CD4-positive, alpha-beta T cell treated with Interleukin-17A for 1 hour (primary cell): Measurements from ENCODE around the gene PRELID2.

Source experiments
- DNase-seq: peaks from one replicate; pipeline ENCODE4 v3.0.0-alpha.2; 2020

The PRELID2 gene

DNA sequence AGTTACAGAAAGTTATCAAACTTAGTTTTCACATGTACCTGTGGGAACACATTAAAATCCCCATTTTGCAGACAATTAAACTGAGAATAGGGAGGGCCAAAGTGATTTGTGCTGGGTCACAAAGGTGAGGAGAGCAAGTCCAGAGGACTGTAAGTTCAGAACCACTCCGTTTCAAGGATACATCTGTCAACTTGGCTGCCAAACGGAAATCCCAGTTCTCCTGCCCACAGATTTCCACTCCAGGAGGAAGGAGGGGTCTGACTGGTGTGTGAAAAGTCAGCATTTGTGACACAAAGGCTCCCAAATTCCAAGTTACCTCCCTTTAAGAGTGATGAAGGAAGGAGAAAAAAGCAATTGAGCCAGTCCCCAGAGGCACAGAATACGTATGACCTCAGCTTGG, 42.3 kb downstream of the PRELID2 start:
- no peak for DNase-seq

DNA sequence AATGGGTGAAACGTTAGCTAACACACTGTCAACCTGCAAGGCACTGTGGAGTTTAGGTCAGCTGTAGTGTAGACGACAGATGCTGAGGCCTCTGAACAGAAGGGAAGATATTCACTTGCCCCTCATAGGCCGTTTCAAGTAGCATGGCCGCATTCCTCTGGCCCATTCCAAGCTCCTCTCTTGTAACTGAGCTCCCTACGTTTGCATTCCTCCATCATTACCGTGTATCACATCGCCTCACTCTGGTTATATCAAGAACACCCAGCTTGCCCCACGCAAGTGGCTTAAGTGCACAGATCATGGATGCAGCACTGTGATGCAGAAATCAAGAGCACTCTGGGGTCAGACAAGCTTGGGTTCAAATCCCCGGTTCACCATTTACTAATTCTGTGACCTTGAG, 43.3 kb downstream of the PRELID2 start:
- no peak for DNase-seq

DNA sequence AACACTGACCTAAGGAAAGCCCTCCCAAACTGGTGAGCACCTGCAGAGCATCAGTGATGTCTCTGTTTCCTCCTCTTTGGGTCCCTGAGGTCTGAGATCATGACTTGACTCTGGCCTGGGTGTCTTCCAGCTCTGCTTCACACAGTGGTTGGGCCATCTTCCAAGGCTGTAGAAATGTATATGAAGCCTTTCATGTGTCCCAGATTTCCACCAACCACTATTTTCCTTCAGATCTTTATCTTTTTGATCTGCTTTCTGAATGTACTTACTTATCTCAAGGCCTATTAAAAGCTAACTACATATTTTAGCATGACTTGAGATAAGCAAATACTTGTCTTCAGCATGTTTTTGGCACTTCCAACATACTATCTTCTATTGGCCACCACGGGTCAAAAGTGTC, 47.1 kb downstream of the PRELID2 start:
- no peak for DNase-seq

DNA sequence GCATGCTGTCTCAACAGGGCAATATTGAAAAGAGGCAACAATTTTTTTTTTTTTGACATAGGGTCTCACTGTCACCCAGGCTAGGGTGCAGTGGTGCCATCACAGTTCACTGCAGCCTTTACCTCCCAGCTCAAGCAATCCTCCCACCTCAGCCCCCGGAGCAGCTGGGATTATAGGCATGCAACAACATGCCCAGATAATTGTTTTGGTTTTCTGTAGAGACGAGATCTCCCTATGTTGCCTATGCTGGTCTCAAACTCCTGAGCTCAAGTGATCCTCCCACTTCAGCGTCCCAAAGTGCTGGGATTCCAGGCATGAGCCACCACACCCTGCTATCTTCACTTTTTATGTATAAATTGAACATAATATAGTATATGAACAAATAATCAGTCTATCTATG, 47.6 kb downstream of the PRELID2 start:
- DNase-seq = no peak

DNA sequence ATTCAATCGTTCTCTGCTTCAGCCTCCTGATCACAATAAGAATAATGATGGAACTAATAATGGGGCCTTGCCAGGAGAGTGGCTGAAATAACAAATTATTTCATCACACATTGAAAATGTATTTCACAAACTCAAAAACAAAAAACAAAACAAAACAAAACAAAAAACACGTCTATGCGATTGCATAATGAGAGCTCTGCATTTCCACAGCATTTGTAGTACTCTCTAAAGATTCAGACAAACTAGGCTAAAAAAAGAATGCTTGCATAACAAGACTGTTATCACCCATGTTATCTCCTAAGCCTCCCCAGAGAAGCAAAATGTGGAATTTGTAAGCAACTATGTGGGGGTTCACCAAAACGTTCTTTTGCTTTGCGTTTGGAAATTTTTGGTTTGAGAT, 48.1 kb downstream of the PRELID2 start:
- no peak for DNase-seq

DNA sequence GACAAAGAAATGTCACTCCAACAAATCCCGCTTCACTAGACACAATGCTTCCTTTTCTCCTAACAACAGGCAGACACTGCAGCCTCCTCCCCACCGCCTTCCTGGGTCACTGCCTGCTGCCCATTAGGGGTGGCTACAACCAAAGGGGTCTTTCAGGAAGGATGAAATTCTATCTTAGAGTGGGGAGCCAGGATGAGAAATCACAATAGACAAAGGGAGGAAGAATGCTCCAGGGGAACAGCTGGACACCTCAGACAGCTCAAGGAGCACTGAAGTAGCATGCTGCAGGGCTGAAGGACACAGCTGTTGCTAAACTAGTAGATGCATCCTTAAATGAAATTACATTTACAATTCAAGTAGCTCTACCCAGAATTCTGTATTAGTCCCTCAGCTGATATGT, 54.2 kb downstream of the PRELID2 start:
- no peak for DNase-seq

DNA sequence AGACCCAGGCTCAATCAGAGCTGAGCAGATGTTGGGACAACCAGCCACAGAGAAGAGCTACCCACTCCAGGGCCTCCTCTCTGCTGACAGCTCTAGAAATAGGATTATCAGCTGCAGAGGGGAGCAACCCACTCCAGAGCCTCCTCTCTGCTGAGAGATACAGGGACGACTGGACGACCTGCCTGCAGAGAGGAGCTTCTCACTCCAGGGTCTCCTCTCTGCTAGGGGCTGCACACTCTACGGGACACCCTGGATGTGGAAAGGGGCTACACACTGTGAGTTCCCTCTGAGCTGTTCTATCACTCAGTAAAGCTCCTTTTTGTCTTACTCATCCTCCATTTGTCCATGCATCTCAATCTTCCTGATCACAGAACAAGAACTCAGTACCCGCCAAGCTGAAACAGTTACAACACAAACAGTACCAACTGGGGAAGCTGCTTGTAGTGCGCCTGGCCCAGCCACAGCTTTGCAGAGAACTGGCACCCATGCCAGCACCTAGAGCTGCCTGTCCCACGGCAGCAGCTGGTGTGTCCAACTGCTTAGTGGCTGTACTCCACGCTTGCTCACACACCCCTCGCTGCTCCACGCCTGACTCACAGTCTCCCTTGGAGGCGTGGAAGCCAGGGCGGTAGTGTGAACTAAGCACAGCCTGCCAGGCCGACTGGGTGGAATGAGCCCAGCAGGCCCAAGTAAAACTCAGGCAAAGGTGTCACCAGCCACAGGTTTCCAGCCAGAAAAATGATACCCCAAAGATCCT, 56.8 kb downstream of the PRELID2 start:
- DNase-seq = no peak

DNA sequence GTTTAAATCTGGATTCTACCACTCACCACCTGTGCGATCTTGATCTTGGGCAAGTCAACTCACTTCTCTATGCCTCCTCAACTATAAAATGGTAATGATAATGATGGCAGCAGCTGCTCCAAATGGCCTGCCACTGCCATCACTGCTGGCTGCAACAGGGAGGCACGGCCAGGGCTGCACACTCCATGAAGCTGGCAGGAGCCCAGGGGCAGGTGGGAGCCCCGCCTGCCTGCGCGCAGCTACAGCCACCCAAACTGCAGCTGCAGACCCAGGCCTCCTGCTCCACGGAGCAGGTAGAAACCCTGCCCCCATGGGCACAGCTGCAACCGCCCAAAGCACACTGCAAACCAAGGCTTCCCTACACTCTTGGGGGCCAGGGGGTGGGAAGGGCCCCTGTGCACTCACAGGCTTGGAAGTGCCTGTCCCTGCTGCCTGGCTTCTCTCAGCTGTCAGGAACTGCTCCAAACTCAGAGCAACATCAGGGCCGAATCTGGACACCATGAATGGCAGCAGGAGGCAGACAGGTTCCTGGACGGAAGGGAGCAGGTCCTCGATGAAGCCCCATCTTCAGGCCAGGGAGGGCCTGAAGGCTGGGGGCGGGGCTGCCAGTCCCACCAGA, 57.6 kb downstream of the PRELID2 start:
- DNase-seq = no peak

DNA sequence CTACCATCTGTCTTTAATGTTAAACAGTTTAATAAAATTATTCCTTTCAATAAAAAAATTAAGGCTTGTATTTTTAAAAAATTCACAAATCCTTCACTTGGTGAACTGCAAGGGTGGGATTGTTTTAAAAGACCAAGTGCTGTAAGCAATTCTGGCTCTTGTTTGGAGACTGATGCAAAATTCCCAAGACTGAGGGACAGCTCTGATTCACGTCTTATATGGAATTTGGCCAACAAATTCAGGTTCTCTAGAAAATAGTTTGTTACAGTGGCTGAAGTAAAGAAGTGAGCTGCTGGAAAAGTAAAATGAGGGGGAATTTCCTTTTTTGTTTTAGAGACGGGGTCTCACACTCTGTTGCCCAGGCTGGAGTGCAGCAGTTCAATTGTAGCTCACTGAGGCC, 58.3 kb downstream of the PRELID2 start:
- DNase-seq = no peak

DNA sequence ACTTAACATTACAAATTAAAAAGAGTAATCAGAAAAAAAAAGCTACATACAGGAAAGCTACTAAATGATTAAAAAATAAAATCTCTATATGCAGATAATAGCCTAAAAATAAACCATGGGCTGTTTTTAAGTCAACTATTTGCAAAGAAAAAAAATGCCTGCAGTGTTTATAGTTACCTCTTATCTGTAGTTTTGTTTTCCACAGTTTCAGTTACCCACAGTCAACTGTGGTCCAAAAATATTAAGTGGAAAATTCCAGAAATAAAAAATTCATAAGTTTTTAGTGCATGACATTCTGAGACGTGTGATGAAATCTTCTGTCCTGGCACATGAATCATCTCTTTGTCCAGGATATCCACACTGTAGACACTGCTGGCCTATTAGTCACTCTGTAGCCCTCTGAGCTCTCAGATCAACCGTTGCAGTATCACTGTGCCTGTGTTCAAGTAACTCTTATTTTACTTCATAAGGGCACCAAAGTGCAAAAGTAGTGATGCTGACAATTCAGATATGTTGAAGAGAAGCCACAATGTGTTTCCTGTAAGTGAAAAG, 59.2 kb downstream of the PRELID2 start:
- no peak for DNase-seq

DNA sequence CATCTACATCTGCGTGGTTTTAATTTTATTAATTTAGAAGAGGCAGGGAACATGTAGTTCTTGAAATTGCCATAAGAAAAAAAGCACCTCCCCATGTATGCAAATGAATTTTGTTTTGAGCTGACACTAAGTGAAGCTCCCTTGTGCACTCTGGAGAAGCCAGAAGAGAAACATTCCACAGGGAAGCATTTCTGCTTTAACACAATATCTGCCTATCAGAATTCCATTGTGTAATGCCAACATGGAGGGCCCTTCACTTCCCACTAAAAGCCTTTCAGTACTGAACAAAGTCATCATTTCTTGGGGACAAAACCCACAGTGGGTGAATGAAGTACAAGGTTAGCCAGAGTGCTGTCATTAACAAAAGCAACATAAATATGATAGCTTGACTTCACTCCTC, 59.7 kb downstream of the PRELID2 start:
- no peak for DNase-seq

DNA sequence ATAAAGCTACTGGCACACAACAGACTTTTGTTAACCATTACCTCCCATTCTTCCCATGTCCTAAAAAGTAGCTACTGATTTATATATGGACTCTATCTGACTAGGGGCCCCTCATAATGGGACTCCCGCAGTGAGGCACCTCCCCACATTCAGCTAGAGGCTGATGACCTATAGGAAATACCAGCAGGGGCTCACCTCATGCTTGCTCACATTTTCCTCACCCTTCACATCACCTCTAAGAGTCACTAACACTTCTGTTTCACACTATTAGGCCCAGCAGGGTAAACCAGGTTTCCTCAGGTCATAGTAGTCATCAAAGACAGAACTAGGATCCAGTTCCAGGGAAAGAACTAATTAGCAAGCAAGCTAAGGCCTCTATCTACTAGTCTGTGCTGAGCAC, 60.7 kb downstream of the PRELID2 start:
- no peak for DNase-seq

DNA sequence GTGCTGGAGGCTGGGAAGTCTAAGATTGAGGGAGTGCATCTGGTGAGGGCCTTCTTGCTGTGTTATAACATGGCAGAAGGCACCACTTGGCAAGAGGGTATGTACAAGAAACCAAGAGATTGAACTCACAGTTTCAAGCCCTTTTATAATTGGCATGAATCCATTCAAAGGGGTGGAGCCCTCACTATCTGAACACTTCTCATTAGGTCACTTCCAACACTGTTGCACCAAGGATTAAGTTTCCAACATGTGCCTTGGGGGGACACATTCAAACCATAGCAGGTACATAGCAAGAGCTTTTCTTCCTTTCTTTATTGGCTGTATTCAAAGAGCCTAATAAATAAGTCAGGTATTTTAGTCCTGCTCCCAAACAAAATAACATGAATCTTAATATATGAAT, 62.7 kb downstream of the PRELID2 start:
- DNase-seq = no peak

DNA sequence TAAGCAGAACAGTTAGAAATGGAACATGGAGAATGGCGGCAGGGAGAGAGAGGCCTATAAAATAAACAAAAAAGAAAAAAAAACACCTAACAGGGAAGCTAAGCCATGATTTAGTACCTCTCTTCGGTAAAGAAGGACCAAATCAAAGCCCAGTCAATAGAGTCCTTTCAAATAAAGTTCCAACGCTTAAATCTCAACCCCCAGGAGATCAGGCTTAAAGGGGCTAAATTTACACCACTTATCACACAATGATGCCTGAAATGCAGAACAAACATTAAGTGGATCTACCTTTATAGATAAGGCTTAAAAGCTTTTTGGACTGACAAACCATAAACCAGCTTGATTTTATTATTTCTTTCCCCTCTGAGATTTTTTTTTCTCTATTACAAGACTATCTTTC, 66.3 kb downstream of the PRELID2 start:
- no peak for DNase-seq

DNA sequence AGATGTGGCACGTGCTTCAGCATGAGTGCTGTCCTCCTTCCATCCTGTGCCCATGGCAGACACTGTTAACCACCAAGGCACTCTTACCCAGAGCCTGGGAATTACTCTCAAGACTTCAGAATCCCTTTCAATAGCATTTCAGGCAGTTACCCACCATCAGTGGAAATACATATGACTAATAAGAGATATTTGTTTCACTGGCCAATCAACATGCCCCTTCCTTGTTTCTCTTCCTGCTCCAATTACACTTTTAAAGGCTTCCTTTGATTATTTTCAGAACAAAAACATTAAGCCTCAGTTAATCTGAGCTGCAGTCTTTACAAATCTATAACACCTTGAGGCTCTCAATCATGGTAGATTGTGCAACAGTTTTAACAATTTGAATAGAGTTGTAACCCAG, 70.8 kb downstream of the PRELID2 start:
- DNase-seq = no peak

DNA sequence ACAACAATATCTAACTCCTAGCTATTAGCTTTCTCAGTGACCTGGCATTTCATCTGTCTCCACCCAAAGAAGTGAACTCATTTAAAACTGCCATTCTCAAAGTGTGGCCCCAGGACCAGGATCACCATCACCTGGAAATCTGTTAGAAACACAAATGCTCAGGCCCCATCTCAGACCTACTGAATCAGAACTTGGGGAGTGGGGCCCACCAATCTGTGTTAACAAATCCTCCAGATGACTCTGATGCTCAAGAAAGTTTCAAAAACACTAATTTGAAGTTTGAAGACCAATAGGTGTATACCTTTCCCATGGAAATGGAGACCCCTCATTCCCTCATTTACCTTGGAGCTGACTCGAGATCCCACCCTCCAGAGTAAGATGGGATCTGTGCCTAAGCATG, 72.3 kb downstream of the PRELID2 start:
- no peak for DNase-seq

DNA sequence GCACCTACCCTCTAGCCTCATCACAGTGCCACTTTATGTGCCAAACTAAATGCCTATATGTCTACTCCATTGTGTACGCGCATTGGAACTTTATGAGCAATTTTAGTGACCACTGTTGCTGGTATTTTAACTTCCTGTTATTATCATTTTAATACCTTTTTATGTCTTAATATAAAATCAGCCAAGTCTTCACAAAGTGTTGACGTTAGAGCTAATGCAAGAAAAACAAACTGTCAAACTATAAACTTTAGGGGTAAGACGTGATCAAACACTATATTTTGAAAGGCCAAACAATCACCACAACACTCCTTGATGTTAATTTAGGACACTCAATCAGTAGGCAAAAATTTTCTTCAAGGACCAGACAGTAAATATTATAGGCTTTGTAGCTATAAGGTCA, 73.9 kb downstream of the PRELID2 start:
- DNase-seq = no peak

DNA sequence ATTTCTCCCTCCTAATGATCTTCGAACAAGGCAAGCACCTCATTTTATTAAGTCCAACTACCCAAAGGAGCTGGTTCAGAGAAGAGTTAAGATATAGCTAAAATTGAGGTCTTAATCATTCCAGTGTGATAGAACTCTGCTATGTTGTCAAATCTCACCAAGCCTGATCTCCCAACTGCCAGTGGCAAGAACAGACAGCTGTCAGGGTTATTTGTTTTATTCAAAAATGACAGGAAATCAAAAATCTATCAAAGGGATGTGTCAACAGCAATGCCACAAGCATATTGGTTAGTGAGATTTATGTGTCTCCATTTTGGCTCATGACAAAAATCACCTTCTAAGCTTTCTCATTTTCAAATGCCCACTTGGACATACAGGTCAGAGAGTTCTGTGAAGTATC, 74.5 kb downstream of the PRELID2 start:
- DNase-seq = no peak

DNA sequence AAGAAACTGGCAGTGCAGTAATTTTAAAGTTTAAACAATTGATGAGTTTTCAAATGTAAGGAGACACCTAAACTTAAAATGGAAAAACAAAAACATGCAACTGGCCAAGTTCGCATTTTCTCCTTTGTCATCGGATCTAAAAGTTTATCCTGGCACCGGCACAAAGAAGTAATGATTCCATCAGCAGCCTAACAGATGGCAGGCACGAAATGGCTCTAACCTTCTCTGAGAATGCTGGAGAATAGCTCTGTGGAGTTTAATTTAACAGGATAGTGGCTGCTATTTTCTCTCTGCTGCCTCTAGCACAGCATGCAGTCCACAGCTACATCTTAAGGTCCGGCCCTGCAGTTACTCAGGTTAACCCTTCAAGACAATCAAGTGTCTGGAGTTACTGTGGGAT, 82.2 kb downstream of the PRELID2 start:
- DNase-seq = no peak

DNA sequence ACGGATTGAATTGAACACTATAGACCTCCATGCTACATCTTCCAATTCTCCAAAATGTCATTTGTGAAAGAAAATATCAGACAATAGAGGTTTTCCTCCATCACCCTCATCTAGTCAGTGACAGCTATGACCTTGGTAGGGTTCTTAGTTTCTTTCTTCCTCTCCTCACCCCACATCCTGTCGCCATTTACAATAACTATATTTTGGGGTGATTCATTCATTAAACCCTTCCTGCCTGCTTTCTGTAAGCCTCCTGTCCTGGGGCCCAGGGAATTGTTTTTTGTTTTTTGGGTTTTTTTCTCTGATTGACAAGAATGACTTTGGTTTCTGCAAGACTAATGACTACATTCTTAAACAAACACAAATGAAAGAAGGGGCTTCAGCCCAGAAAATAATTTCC, 82.6 kb downstream of the PRELID2 start:
- no peak for DNase-seq

DNA sequence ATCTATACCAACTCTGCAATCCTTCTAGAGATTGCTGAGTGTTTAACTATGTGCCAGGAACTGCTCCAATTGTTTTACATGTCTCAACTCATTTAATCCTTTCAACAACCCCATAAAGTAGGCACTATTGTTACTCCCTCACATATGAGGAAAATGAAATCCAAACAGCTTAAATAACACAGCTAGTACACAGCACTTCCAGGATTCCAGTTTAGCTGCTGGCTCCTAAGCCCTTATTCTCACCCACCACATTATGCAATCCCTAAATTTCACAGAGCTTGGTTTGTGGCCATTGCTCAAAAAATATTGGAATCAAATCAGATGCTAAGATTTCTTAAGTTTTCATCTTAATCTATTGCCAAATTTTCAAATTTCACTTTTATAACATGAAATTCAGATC, 84.9 kb downstream of the PRELID2 start:
- no peak for DNase-seq

DNA sequence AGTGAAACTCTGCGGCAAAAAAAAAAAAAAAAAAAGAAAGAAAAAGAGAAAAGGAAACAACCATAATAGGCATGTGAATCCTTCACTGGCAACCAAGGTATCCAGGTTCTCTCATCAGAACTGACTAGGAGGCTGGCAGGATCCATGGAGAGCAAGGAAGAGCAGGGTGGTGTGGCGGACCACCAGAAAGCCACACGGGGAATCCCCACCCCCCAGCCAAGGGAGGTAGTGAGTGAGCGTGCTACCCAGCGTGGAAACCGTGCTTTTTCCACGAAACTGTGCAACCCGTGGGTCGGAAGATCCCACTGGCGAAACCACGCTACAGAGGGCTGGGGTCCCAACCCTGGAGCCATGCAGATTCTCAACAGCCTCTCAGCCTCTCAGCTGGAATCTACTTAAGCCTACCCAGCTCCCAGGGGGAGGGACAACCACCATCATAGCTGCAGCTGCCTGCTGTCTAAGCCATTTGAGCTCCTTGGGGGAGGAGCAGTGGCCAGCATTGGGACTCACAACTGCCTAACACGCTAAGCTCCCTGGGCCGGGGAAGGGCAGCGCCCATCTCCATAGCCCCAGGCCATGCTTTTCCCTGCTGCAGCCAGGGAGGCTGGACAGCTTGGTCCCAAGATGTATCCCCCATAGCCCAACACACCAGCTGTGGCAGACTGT, 91.6 kb downstream of the PRELID2 start:
- no peak for DNase-seq

DNA sequence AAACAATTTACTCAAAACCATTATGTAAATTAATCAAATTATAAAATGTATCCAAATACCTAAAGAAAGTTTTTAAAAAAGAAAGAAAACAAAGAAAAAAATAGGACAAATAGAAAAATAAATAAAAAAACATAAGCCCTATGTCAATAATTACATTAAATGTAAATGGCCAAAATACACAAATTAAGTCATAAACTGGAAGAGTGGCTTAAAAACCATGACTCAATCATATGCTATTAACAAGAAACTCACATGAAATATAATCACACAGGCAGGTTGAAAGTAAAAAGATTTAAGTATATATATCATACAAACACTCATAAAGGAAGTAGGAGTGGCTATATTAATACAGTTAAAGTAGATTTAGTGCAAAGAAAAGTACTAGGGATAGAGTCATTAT, 95.3 kb downstream of the PRELID2 start:
- no peak for DNase-seq

DNA sequence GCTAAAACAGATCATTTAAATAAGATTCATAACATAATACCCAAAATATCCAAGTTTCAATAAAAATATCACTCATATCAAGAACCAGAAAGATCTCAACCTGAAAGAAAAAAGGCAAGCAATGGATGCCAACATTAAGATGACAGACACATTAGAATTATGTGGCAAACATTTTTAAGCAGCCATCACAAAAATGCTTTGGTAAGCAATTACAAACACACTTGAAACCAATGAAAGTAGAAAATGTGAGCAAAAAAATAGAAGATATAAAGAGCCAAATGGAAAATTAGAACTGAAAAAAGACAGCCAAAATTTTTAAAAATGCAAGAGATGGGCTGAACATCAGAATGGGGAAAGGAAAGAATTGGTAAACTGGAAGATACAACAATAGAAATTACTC, 96.9 kb downstream of the PRELID2 start:
- no peak for DNase-seq
